Stomach (tissue), 19 donors: ENCODE data around the gene PSD2. TPM values are rescaled to one million over a fixed set of nuclear protein-coding genes. Genes with fewer than 3 reads are reported as not detected.

Experiments
- DNase-seq, 2 donors: peaks; one replicate each; pipeline versions ENCODE4 v3.0.0 to v3.0.0-alpha.2; 2013 to 2019
- H3K27ac ChIP-seq, 5 donors: fragments of 200-600 bp in 4 of 5; sonication (generic) in 4 of 5; one replicate each; pipeline ENCODE4 v1.5.1; 2013 to 2019; ENCODE audit warnings: mild to moderate bottlenecking in 1 of 5, moderate library complexity in 1 of 5
- H3K27me3 ChIP-seq, 3 donors: fragments of 200-600 bp; sonication (generic); one replicate each; pipeline ENCODE4 v1.5.1; 2017 to 2019; ENCODE audit warnings: mixed run types in 1 of 3
- H3K36me3 ChIP-seq, 4 donors: fragments of 200-600 bp; sonication (generic); 1 replicate in 3 of 4; 2 replicates in 1 of 4; pipeline ENCODE4 v1.5.1; 2016 to 2019
- H3K4me1 ChIP-seq, 4 donors: fragments of 200-600 bp; sonication (generic); one replicate each; pipeline ENCODE4 v1.5.1; 2016 to 2019
- H3K4me3 ChIP-seq, 4 donors: fragments of 200-600 bp; sonication (generic) in 3 of 4; one replicate each; pipeline ENCODE4 v1.5.1; 2016 to 2019; ENCODE audit warnings: mild to moderate bottlenecking in 1 of 4
- H3K9me3 ChIP-seq, 4 donors: fragments of 200-600 bp; sonication (generic); one replicate each; pipeline ENCODE4 v1.5.1; 2016 to 2019
- CTCF ChIP-seq, 7 experiments: fragments of 450-650 bp in 4 of 7; fragments of 200-600 bp in 3 of 7; sonication (generic) in 3 of 7; IDR thresholded peaks; one replicate each; pipeline ENCODE4 v1.5.1; 2016 to 2019; ENCODE audit warnings: antibody characterized with exemption in 7 of 7, control low read depth in 2 of 7, mild to moderate bottlenecking in 1 of 7
- EP300 ChIP-seq: sonication (generic); formaldehyde crosslinking; IDR thresholded peaks from one replicate; pipeline ENCODE4 v1.6.1; 2017; ENCODE audit warnings: antibody characterized with exemption
- POLR2A ChIP-seq, 4 donors: fragments of 450-650 bp; IDR thresholded peaks; one replicate each; pipeline ENCODE4 v1.6.1; 2016; ENCODE audit warnings: antibody characterized with exemption in 4 of 4, control low read depth in 2 of 4, mild to moderate bottlenecking in 1 of 4, moderate library complexity in 1 of 4
- POLR2AphosphoS5 ChIP-seq, 3 donors: sonication (generic); formaldehyde crosslinking; IDR thresholded peaks; one replicate each; pipeline ENCODE4 v1.6.1; 2016; ENCODE audit warnings: antibody characterized with exemption in 3 of 3
- WGBS, 5 donors: extraction: QIAGEN DNeasy Blood & Tissue Kit in 3 of 5; methylation state at CpG; one replicate each; pipeline versions ENCODE4 v1.1.5 to v1.1.7; 2013 to 2018; 5-methylcytosine and 5-hydroxymethylcytosine counted together
- intact Hi-C: fragments of 100-400 bp; cut with DNase I; formaldehyde crosslinking; loops from one replicate; pipeline ENCODE4 v1.15.1; 2023; ENCODE audit warnings: low total_unique reads
- long read RNA-seq, 10 donors: transcript quantifications; one replicate each; lab custom pipeline, GENCODE V29; 2026
- polyA plus RNA-seq, 3 donors: library from polyadenylated mRNA; stranded (reverse); fragments of 200-250 nt; gene quantifications; one replicate each; pipeline ENCODE4 v1.2.3, GENCODE V29; 2013
- total RNA-seq, 5 donors: library from RNA; depleted of rRNA; stranded (reverse); fragments of >200 nt; gene quantifications; one replicate each; pipeline versions ENCODE4 v1.1.0 to v1.2.3, GENCODE V29; 2014 to 2016
- donor health status: healthy with polysubstance abuse.
- donor health status: Bipolar disorder and iron deficiency.
- donor health status: healthy.

Gene PSD2
- total RNA-seq, result under 1 TPM in 1 of 5 donors, not detected in 4; 0.73 TPM
- under 1 TPM in 1 of 3 donors, not detected in 2; 0.05 TPM for polyA plus RNA-seq
- long read RNA-seq, donor 1, result 0 reads
- long read RNA-seq, donor 2, result 0 reads
- long read RNA-seq, donor 3, result 0 reads
- long read RNA-seq, donor 4, result 0 reads
- long read RNA-seq, donor 5, result 0 reads
- long read RNA-seq, donor 6, full-length matches to known transcripts, result 1 of 1 reads
- long read RNA-seq, donor 6, partial matches to known transcripts, result 0 of 1 reads
- long read RNA-seq, donor 6, other reads (novel, unspliced or antisense), result 0 of 1 reads
- long read RNA-seq, donor 7, result 0 reads
- long read RNA-seq, donor 8, result 0 reads
- long read RNA-seq, donor 9, result 0 reads
- long read RNA-seq, donor 10, result 0 reads

DNA sequence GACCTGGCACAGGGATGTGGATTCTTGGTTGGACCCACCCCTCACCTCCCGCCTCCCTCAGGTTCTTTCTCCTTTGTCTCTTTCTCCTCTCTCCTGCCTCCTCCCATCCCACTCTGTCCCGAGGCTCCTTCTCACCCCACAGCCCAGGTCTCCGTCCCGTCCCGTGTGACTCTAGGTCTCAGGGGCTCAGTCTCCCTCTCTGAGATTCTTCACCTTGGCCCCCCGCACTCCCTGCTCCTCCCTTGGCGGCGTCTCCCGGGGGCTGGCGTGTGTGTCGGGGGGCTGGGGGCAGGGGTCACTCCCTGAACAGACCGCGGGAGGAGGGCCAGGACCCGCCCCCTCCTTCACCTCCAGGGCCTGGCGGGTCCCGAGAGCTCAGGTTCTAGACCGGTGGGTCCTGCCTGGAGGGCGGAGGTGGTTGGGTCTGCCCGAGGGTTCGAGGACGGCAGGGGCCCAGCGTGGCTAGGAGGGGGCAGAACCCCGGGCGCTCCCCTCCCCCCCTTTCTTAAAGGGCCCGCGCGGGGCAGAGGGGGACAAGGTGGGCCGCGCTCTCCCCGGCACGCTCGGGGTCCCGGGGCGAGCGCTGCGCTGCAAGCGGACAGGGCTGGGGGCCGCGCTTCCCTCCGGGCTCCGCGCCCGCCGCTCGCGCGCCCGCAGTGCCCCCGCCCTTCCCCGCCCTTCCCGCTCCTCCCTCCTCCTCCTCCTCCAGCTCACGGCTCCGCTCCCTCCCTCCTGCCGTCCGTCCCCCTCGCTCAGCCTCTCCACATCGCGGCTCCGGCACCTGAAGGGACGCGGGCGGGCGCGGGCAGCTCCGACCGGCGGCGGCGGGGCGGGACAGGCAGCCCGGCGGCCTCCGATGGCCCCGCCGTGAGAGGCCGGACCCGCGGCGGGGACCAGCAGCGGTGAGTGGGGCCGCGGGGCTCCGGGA, at the start of gene PSD2:
Gene PSD2, plus strand, starts transcription at position 735 of the 928 bp plus-strand sequence. CDS start 13,633 bp downstream, outside the sequence.
- Histone ChIP-seq H3K4me3 (peak within 1 kb of the TSS; percentile 45 to 58 (median 50)), H3K4me1 (peaks cover 15 to 18% (median 15%) of the 10 kb centered on the region in 4 donors), H3K36me3 (no peaks in the 10 kb centered on the region), H3K27me3 (peaks cover 6 to 70% (median 54%) of the 10 kb centered on the region in 3 donors), H3K27ac (no peak within 1 kb of the TSS), H3K9me3 (no peaks in the 10 kb centered on the region)
- intact Hi-C loops, result no loop called here
- peak; percentile 39 to 76 for DNase-seq
- TF ChIP-seq CTCF (IDR thresholded peaks at IDR 0.05) (no peak), EP300 (no peak), POLR2AphosphoS5 (IDR thresholded peaks at IDR 0.05) (no peak), POLR2A (IDR thresholded peaks at IDR 0.05) (no peak)
- 2 to 7% (median 4%) methylated on average over 30 to 82 of the region's 83 CpGs for WGBS, 5 donors

GRCh38 chr5:139746691-139747582, 48.7 kb upstream of the PSD2 start:
- Histone ChIP-seq H3K4me3 (peak overlapping the region; percentile 39 to 56 (median 44)), H3K36me3 (no peaks in the 10 kb centered on the region), H3K4me1 (peaks cover 24 to 45% (median 40%) of the 10 kb centered on the region in 4 donors), H3K9me3 (no peaks in the 10 kb centered on the region), H3K27me3 (peaks cover 0 to 55% (median 35%) of the 10 kb centered on the region in 3 donors), H3K27ac (peak overlapping the region in 4 of 5 donors; percentile 22 to 73 (median 52))
- intact Hi-C loops, result no loop called here
- 2 to 3% (median 3%) methylated on average over 28 to 44 of the region's 44 CpGs for WGBS, 5 donors
- DNase-seq, result peak in 1 of 2 donors; percentile 33
- TF ChIP-seq POLR2A (IDR thresholded peaks at IDR 0.05) (no peak), POLR2AphosphoS5 (IDR thresholded peaks at IDR 0.05) (no peak), CTCF (IDR thresholded peaks at IDR 0.05) (no peak), EP300 (no peak)

- peaks cover 24 to 45% (median 40%) of the 10 kb centered on the region in 4 donors for H3K4me1 ChIP-seq
- peak; percentile 31 to 83 for DNase-seq
- peaks cover 0 to 64% (median 37%) of the 10 kb centered on the region in 3 donors for H3K27me3 ChIP-seq
- H3K4me3 ChIP-seq, result peak overlapping the region; percentile 39 to 56 (median 44)
- no peaks in the 10 kb centered on the region for H3K36me3 ChIP-seq
- TF ChIP-seq EP300 (no peak), POLR2A (IDR thresholded peaks at IDR 0.05) (no peak), POLR2AphosphoS5 (IDR thresholded peaks at IDR 0.05) (no peak)
- peak overlapping the region in 2 of 5 donors; percentile 36 to 67 for H3K27ac ChIP-seq
- intact Hi-C loops, result no loop called here
- H3K9me3 ChIP-seq, result no peaks in the 10 kb centered on the region
- 2 to 4% (median 2%) methylated on average over 40 to 60 of the region's 60 CpGs for WGBS, 5 donors
Measured at GRCh38 chr5:139747583-139748504, 47.8 kb upstream of the PSD2 start.

GRCh38 chr5:139748505-139748826, 47.1 kb upstream of the PSD2 start:
- Histone ChIP-seq H3K27ac (no peak overlapping the region), H3K27me3 (peaks cover 0 to 70% (median 43%) of the 10 kb centered on the region in 3 donors), H3K4me1 (peaks cover 24 to 45% (median 40%) of the 10 kb centered on the region in 4 donors), H3K4me3 (peak overlapping the region in 1 of 4 donors; percentile 56), H3K36me3 (no peaks in the 10 kb centered on the region), H3K9me3 (no peaks in the 10 kb centered on the region)
- intact Hi-C loops, result no loop called here
- TF ChIP-seq CTCF (IDR thresholded peaks at IDR 0.05) (no peak), EP300 (no peak), POLR2A (IDR thresholded peaks at IDR 0.05) (no peak), POLR2AphosphoS5 (IDR thresholded peaks at IDR 0.05) (no peak)
- WGBS, 5 donors, result 22 to 49% (median 29%) methylated on average over 26 to 27 of the region's 27 CpGs
- no peak for DNase-seq
